Measurements from ENCODE around the gene PTPN18. TPM values are rescaled to one million over a fixed set of nuclear protein-coding genes. Genes with fewer than 3 reads are reported as not detected.

PTPN18 gene
- total and polyA plus RNA-seq, 2 of the 4 experiments (the other 2 are of a cell fraction) = 9.7 to 15.5 TPM

GRCh38 chr2:130359466-130359865, 3.6 kb downstream of the PTPN18 start:
- peaks cover 8 to 18% of the 10 kb centered on the region in 2 experiments; a peak in 3 of 4 replicates for H3K79me1 ChIP-seq (ENCODE audit: low read depth in 1 of 2, low read length in 2 of 2)
- POLR2A ChIA-PET (ENCODE audit: unreplicated experiment) = no interaction called here
- no peak overlapping the region for H2AFZ ChIP-seq (replicated peaks; ENCODE audit: low read length, poor library complexity)
- no peak overlapping the region for H3K4me2 ChIP-seq (ENCODE audit: low read depth, low read length)
- H3K18ac ChIP-seq (ENCODE audit: low read depth, low read length) = no peak overlapping the region
- no TSS peak for BruUV-seq (replicated peaks)
- H2BK120ac ChIP-seq (ENCODE audit: low read depth, low read length) = no peak overlapping the region
- no peak overlapping the region for H2BK5ac ChIP-seq (ENCODE audit: low read depth, low read length, poor library complexity, severe bottlenecking)
- H3K23ac ChIP-seq (ENCODE audit: low read depth, low read length) = no peak overlapping the region
- no peaks in the 10 kb centered on the region for H3K9me3 ChIP-seq (ENCODE audit: control insufficient read depth, insufficient read depth, low read length)
- no peak overlapping the region for H3K9ac ChIP-seq (ENCODE audit: low read depth, low read length)
- H3K56ac ChIP-seq (ENCODE audit: extremely low read depth, insufficient read depth, low read length) = no peak overlapping the region
- H3K9me1 ChIP-seq (ENCODE audit: insufficient read depth, low read length) = 0 out of 2 replicates have a peak, but pooled peaks cover 5% of the 10 kb centered on the region
- ATAC-seq (ENCODE audit: low read depth) (no peak), DNase-seq (no peak)
- H2BK20ac ChIP-seq (ENCODE audit: low read depth, low read length) = no peak overlapping the region
- no peaks in the 10 kb centered on the region for H4K20me1 ChIP-seq (ENCODE audit: insufficient read depth, low read length)
- H2BK15ac ChIP-seq (ENCODE audit: low read depth, low read length) = no peak overlapping the region
- no peak overlapping the region for H3K4me3 ChIP-seq (ENCODE audit: insufficient read depth, low read depth, low read length)
- dilution Hi-C loops (cut with HindIII; ENCODE audit: low sequenced_read_pairs, unreplicated experiment) = no loop called here
- no peak overlapping the region for H2AK5ac ChIP-seq (ENCODE audit: low read depth, low read length)
- H4K5ac ChIP-seq (ENCODE audit: low read depth, low read length) = no peak overlapping the region
- H3K27me3 ChIP-seq (ENCODE audit: control insufficient read depth, insufficient read depth, low read length) = no peaks in the 10 kb centered on the region
- H3K27ac ChIP-seq (ENCODE audit: insufficient read depth, low read length) = no peak overlapping the region
- no peaks in the 10 kb centered on the region for H3K36me3 ChIP-seq (ENCODE audit: control insufficient read depth, insufficient read depth, low read length)
- no CpG with 5 or more reads among the region's 5 CpGs for WGBS, 2 experiments (ENCODE audit: extremely low coverage in 2 of 2, insufficient read length in 1 of 2)
- H4K91ac ChIP-seq (ENCODE audit: insufficient read depth, low read depth, low read length) = no peak overlapping the region
- TF ChIP-seq MXI1 (IDR thresholded peaks at IDR 0.05; ENCODE audit: borderline replicate concordance, low read depth, low read length) (no peak), RAD21 (IDR thresholded peaks at IDR 0.05; ENCODE audit: low read length) (no peak), BHLHE40 (IDR thresholded peaks at IDR 0.05; ENCODE audit: low read depth, low read length) (no peak), USF2 (IDR thresholded peaks at IDR 0.05; ENCODE audit: low read depth, low read length) (no peak), MAZ (IDR thresholded peaks at IDR 0.05; ENCODE audit: borderline replicate concordance, low read depth, low read length) (no peak), CHD1 (IDR thresholded peaks at IDR 0.05; ENCODE audit: low read depth, low read length) (no peak), NFE2L2 (IDR thresholded peaks at IDR 0.05; ENCODE audit: low read depth, low read length) (no peak), SMC3 (IDR thresholded peaks at IDR 0.05; ENCODE audit: low read depth, low read length) (no peak), FOS (IDR thresholded peaks at IDR 0.05; ENCODE audit: low read depth, low read length) (no peak), RFX5 (IDR thresholded peaks at IDR 0.05; ENCODE audit: low read depth, low read length) (no peak), POLR2A (IDR thresholded peaks at IDR 0.05; ENCODE audit: low read depth, low read length) (no peak), CEBPB (IDR thresholded peaks at IDR 0.05; ENCODE audit: low read depth, low read length) (no peak)
- TF ChIP-seq, protein P1, sequence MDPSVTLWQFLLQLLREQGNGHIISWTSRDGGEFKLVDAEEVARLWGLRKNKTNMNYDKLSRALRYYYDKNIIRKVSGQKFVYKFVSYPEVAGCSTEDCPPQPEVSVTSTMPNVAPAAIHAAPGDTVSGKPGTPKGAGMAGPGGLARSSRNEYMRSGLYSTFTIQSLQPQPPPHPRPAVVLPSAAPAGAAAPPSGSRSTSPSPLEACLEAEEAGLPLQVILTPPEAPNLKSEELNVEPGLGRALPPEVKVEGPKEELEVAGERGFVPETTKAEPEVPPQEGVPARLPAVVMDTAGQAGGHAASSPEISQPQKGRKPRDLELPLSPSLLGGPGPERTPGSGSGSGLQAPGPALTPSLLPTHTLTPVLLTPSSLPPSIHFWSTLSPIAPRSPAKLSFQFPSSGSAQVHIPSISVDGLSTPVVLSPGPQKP (IDR thresholded peaks at IDR 0.05; ENCODE audit: borderline replicate concordance, low read depth, low read length) = no peak
- TF ChIP-seq, protein P2, sequence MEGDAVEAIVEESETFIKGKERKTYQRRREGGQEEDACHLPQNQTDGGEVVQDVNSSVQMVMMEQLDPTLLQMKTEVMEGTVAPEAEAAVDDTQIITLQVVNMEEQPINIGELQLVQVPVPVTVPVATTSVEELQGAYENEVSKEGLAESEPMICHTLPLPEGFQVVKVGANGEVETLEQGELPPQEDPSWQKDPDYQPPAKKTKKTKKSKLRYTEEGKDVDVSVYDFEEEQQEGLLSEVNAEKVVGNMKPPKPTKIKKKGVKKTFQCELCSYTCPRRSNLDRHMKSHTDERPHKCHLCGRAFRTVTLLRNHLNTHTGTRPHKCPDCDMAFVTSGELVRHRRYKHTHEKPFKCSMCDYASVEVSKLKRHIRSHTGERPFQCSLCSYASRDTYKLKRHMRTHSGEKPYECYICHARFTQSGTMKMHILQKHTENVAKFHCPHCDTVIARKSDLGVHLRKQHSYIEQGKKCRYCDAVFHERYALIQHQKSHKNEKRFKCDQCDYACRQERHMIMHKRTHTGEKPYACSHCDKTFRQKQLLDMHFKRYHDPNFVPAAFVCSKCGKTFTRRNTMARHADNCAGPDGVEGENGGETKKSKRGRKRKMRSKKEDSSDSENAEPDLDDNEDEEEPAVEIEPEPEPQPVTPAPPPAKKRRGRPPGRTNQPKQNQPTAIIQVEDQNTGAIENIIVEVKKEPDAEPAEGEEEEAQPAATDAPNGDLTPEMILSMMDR (conservative IDR thresholded peaks at IDR 0.05; ENCODE audit: low read depth, low read length) = no peak
- in situ Hi-C loops (cut with MboI; ENCODE audit: low sequenced_read_pairs) = loop anchor here (25.0 kb wide), 1 partner anchor 753 kb away; the partner anchor contains the start of gene PLEKHB2
- no peak overlapping the region for H3K4ac ChIP-seq (ENCODE audit: low read depth, low read length)
- H3K14ac ChIP-seq (replicated peaks; ENCODE audit: low read depth, low read length) = no peak overlapping the region
- CTCF ChIA-PET = no interaction called here
- H3K4me1 ChIP-seq (ENCODE audit: control insufficient read depth, insufficient read depth, low read length) = no peaks in the 10 kb centered on the region; the same call in 1 of the 2 replicates
- H4K8ac ChIP-seq (ENCODE audit: low read depth in 2 of 2, low read length in 2 of 2) = no peak overlapping the region
- intact Hi-C loops (cut with micrococcal nuclease) = no loop called here
- no peak overlapping the region for H2AK9ac ChIP-seq (replicated peaks; ENCODE audit: low read depth, low read length, poor library complexity)

Data from IMR-90 (cell line).